Gastroesophageal sphincter (tissue), 3 donors: ENCODE data around the gene TMEM240.
"Not testable (repeated sequence)": the region's sequence is repeated elsewhere in the genome, so short reads cannot be mapped to it uniquely, and the experiment has no call there.

Experiments
- EP300 ChIP-seq: sonication (generic); formaldehyde crosslinking; IDR thresholded peaks from one replicate; pipeline ENCODE4 v1.6.1; 2017; ENCODE audit warnings: antibody characterized with exemption, mild to moderate bottlenecking
- POLR2A ChIP-seq, 2 donors: fragments of 450-650 bp; IDR thresholded peaks; one replicate each; pipeline ENCODE4 v1.6.1; 2017; ENCODE audit warnings: antibody characterized with exemption in 2 of 2, mild to moderate bottlenecking in 2 of 2, moderate library complexity in 1 of 2
- POLR2AphosphoS5 ChIP-seq: sonication (generic); formaldehyde crosslinking; IDR thresholded peaks from one replicate; pipeline ENCODE4 v1.6.1; 2017; ENCODE audit warnings: antibody characterized with exemption
- TF ChIP-seq, protein P1 (sequence below), 4 experiments: fragments of 200-600 bp in 2 of 4; fragments of 450-650 bp in 2 of 4; sonication (generic) in 1 of 4; IDR thresholded peaks; one replicate each; pipeline ENCODE4 v1.5.1; 2017 to 2019; ENCODE audit warnings: antibody characterized with exemption in 4 of 4, mild to moderate bottlenecking in 2 of 4, moderate library complexity in 2 of 4

DNA sequence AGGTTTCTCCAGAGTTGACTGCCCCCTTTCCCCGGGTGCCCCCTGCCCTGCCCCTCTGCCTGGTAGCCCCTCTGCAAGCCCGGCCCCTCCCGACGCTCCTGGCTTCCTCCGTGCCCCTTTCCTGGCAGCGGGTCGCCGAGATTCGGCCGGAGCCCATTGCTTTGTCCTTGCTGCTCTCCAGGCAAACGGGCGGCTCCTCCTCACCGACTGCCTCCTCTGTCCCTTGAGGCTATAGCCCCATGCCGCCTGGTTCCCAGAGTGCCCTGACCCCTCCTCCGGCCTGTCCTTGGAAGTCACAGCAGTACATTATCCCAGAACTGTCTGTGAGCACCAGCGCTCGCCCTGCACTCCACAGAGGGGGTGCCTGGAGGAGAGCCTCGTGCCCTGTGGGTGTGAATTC lies 26.7 kb downstream of the TMEM240 start:
- TF ChIP-seq, protein P1, sequence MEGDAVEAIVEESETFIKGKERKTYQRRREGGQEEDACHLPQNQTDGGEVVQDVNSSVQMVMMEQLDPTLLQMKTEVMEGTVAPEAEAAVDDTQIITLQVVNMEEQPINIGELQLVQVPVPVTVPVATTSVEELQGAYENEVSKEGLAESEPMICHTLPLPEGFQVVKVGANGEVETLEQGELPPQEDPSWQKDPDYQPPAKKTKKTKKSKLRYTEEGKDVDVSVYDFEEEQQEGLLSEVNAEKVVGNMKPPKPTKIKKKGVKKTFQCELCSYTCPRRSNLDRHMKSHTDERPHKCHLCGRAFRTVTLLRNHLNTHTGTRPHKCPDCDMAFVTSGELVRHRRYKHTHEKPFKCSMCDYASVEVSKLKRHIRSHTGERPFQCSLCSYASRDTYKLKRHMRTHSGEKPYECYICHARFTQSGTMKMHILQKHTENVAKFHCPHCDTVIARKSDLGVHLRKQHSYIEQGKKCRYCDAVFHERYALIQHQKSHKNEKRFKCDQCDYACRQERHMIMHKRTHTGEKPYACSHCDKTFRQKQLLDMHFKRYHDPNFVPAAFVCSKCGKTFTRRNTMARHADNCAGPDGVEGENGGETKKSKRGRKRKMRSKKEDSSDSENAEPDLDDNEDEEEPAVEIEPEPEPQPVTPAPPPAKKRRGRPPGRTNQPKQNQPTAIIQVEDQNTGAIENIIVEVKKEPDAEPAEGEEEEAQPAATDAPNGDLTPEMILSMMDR (IDR thresholded peaks at IDR 0.05), result not testable (repeated sequence)
- TF ChIP-seq EP300; POLR2A (IDR thresholded peaks at IDR 0.05); POLR2AphosphoS5: not testable (repeated sequence)
